Measurements from ENCODE around the gene LGALS16.
"Not testable (repeated sequence)": the region's sequence is repeated elsewhere in the genome, so short reads cannot be mapped to it uniquely, and the experiment has no call there.

DNA sequence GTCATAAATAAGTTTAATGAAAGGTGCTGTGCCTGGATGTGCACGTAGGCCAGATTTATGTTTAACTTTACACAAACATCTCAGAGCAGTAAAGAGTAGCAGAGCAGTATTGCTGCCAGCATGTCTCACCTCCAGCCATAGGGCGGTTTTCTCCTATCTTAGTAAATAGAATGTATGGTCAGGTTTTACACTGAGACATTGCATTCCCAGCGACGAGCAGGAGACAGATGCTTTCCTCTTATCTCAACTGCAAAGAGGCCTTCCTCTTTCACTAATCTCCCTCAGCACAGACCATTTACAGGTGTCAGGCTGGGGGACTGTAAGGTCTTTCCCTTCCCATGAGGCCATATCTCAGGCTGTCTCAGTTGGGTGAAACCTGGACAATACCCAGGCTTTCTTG, 32.9 kb downstream of the LGALS16 start:
- not testable (repeated sequence) for TF ChIP-seq EZH2 (IDR thresholded peaks at IDR 0.05; ENCODE audit: insufficient read depth, poor library complexity, severe bottlenecking); EZH2phosphoT487 (IDR thresholded peaks at IDR 0.05; ENCODE audit: insufficient read depth, low read depth)

Data from GM23248 (cell line).